ENCODE data around the gene CTCFL. TPM values are rescaled to one million over a fixed set of nuclear protein-coding genes. Genes with fewer than 3 reads are reported as not detected.

The CTCFL gene
- total and polyA plus RNA-seq, 2 of the 13 experiments (the other 11 are each of a cell fraction or from before 2014, with no cell fraction given): 0.04 TPM; not detected in 1

DNA sequence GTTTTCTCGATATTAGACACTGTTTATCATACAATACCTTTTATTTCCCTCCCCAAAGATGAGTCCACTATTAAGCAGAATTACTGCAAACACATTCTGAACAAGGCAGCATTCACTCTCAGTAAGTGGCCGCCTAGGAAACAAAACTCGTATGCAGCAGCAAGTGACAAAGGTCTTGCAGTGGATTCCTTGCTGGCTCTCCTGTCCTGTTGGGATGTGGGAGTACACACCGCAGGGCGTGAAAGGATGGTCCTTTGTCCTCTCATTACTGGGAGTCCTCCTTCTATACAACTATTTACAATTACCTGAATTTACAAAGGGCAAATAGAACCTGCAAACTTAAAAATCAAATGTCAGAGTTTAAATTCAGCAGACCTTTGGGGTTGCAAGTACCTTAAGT is 16.1 kb downstream of the CTCFL start:
- in situ Hi-C loops (cut with HindIII; ENCODE audit: extremely low pct_ligation_motif_present, low pct_unique_long_range_greater_than_20kb): no loop called here
- H3K4me1 ChIP-seq (ENCODE audit: insufficient read depth, low read length): no peaks in the 10 kb centered on the region
- H3K79me2 ChIP-seq (ENCODE audit: insufficient read depth, low read length): no peaks in the 10 kb centered on the region
- WGBS (ENCODE audit: low lambda C conversion rate): 10% methylated on average over 5 of the region's 5 CpGs
- no peak overlapping the region for H3K4me2 ChIP-seq (ENCODE audit: low read depth, low read length)
- TF ChIP-seq ZNF143 (CRISPR knock-in tag; IDR thresholded peaks at IDR 0.05) (no peak), MXI1 (IDR thresholded peaks at IDR 0.05; ENCODE audit: borderline replicate concordance, low read depth, low read length) (no peak), TARDBP (CRISPR knock-in tag; IDR thresholded peaks at IDR 0.05) (no peak), ZSCAN31 (CRISPR knock-in tag; IDR thresholded peaks at IDR 0.05; ENCODE audit: low read depth) (no peak), ZMYM4 (CRISPR knock-in tag; IDR thresholded peaks at IDR 0.05) (no peak), BRD4 (CRISPR knock-in tag; IDR thresholded peaks at IDR 0.05) (no peak), SSRP1 (CRISPR knock-in tag; IDR thresholded peaks at IDR 0.05) (no peak), ZNF556 (CRISPR knock-in tag; IDR thresholded peaks at IDR 0.05; ENCODE audit: borderline replicate concordance) (no peak), ATF1 (CRISPR knock-in tag; IDR thresholded peaks at IDR 0.05) (no peak), ZNF577 (CRISPR knock-in tag; IDR thresholded peaks at IDR 0.05; ENCODE audit: borderline replicate concordance, low read depth) (no peak), PHF8 (CRISPR knock-in tag; IDR thresholded peaks at IDR 0.05) (no peak), ZNF30 (CRISPR knock-in tag; IDR thresholded peaks at IDR 0.05) (no peak)
- TF ChIP-seq, protein P1, sequence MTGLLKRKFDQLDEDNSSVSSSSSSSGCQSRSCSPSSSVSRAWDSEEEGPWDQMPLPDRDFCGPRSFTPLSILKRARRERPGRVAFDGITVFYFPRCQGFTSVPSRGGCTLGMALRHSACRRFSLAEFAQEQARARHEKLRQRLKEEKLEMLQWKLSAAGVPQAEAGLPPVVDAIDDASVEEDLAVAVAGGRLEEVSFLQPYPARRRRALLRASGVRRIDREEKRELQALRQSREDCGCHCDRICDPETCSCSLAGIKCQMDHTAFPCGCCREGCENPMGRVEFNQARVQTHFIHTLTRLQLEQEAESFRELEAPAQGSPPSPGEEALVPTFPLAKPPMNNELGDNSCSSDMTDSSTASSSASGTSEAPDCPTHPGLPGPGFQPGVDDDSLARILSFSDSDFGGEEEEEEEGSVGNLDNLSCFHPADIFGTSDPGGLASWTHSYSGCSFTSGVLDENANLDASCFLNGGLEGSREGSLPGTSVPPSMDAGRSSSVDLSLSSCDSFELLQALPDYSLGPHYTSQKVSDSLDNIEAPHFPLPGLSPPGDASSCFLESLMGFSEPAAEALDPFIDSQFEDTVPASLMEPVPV (CRISPR knock-in tag; IDR thresholded peaks at IDR 0.05): no peak
- TF ChIP-seq, protein P2, sequence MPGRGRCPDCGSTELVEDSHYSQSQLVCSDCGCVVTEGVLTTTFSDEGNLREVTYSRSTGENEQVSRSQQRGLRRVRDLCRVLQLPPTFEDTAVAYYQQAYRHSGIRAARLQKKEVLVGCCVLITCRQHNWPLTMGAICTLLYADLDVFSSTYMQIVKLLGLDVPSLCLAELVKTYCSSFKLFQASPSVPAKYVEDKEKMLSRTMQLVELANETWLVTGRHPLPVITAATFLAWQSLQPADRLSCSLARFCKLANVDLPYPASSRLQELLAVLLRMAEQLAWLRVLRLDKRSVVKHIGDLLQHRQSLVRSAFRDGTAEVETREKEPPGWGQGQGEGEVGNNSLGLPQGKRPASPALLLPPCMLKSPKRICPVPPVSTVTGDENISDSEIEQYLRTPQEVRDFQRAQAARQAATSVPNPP (CRISPR knock-in tag; IDR thresholded peaks at IDR 0.05): no peak
- peaks cover 0 to 42% of the 10 kb centered on the region in 2 experiments; a peak in 2 of 5 replicates for H3K27me3 ChIP-seq (ENCODE audit: control insufficient read depth in 1 of 2, insufficient read depth in 2 of 2, low read length in 2 of 2)
- intact Hi-C loops (cut with micrococcal nuclease; ENCODE audit: unreplicated experiment): no loop called here
- ATAC-seq: no peak
- H2AFZ ChIP-seq (ENCODE audit: low read length): no peak overlapping the region
- FAIRE-seq: no peak
- H4K20me1 ChIP-seq (ENCODE audit: insufficient read depth, low read length): no peaks in the 10 kb centered on the region
- H3K9ac ChIP-seq (ENCODE audit: insufficient read depth, low read depth, low read length): no peak overlapping the region
- POLR2A ChIA-PET: no interaction called here
- no TSS peak for BruUV-seq (replicated peaks)
- no peak for DNase-seq (ENCODE audit: low spot score)
- H3K4me3 ChIP-seq (replicated peaks in 1 of 3; ENCODE audit: insufficient read depth in 1 of 3, low read depth in 2 of 3, low read length in 3 of 3): no peak overlapping the region
- no peaks in the 10 kb centered on the region for H3K9me3 ChIP-seq (ENCODE audit: low read length)
- H3K36me3 ChIP-seq (replicated peaks in 1 of 2; ENCODE audit: control insufficient read depth in 1 of 2, insufficient read depth in 2 of 2, low read length in 2 of 2): no peaks in the 10 kb centered on the region
- no peak overlapping the region for H3K27ac ChIP-seq (ENCODE audit: extremely low read length, insufficient read depth, low read length)
- CTCF ChIA-PET (ENCODE audit: low intra/inter-chr PET ratio, low total read pairs): interaction anchor here (0.7 to 0.8 kb wide), 2 partner anchors 11 to 127 kb away, joined by 3 to 4 read pairs; no protein-coding TSS in a partner anchor
